Left hindlimb (tissue), 1 donor: ENCODE measurements around the gene DPP6.
"Not testable (repeated sequence)": the region's sequence is repeated elsewhere in the genome, so short reads cannot be mapped to it uniquely, and the experiment has no call there.

Experiments used
- DNase-seq: peaks from one replicate; pipeline ENCODE4 v3.0.0-alpha.2; 2018

DPP6 gene

DNA sequence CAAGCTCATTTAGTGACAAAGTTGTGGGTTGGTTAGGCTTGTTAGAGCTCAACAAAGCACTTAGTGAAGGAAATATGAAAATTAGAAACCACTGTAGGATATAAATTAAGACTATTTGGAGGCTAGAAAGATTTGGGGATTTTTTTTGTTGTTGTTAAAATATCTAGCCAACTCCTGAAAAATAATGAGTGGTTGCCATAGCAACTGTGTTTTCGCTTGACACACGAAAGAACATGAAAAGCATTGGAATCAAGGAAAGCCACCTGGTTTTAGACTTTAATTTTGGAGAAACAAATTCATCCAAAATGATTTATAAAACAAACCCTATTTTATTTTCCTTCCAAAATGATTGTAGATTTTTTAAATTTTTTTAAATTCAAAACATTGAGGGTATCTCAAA, 26.3 kb downstream of the DPP6 start:
- DNase-seq, result not testable (repeated sequence)

DNA sequence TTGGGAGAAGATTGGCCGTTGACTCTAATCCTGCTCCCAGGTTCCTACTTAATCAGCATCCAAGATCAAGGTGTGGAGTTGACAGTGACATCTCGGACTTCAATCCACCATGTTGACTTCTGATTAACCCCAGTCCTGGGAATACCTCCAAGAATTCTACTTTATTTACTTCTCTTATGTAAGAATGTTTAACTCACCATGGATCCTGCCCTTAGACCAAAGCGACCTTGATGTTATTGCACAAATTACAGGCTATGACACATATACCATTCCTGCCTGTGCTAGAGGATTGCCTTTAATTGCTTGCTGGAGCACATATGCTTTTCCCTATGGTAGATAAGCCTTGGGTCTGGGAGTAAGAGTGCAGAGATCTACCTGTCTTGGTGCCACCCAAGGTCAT, 28.1 kb downstream of the DPP6 start:
- not testable (repeated sequence) for DNase-seq

DNA sequence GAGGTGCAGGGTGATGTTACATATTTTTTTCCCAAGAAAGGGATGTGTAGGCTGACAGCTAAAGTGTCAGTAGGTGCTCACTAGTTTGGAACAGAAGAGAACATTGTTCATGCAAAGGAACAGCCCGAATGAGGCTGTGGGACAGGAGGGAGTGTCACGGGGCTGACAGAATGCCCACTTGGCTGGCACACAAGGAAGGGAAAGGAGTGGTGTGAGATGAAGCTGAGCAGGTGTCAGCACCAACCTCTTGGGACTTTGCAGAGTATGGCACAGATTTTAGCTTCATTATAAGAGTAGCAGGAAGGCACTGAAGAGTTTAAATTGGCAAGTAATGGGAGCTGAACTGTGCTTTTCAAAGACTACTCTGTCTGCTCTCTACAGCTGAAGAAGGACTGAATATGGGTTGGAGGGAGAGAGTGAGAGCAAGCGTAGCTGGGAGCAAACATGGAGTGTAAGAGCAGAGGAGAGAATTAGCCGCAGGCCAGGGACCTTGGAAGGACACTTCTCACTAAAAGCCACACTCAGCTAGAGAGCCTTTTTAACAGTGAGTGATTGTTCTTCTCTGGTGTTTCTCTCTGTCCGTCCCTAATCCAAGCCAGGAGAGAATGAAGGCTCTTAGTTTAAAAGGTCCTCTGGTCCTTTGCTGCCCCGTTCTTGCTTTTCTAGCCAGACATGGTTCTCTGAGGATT, 35.0 kb downstream of the DPP6 start:
- DNase-seq, result not testable (repeated sequence)

DNA sequence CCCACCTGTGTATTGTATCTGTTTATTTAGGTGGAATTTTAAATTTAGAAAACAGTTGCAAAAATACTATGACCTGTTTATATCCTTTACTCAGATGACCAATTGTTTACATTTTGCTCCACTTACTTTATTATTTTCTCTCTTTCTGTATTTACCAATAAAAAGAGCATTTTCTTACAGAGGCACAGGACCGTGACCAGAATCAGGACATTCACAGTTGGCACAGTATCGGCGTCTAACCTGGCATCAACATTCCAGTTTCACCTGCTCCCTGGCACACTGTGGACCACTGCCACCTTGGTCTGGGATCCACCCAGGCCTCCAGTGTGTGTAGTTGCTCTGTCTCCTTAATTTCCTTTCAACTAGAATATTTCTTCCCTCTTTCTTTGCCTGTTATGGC, 39.9 kb downstream of the DPP6 start:
- not testable (repeated sequence) for DNase-seq

DNA sequence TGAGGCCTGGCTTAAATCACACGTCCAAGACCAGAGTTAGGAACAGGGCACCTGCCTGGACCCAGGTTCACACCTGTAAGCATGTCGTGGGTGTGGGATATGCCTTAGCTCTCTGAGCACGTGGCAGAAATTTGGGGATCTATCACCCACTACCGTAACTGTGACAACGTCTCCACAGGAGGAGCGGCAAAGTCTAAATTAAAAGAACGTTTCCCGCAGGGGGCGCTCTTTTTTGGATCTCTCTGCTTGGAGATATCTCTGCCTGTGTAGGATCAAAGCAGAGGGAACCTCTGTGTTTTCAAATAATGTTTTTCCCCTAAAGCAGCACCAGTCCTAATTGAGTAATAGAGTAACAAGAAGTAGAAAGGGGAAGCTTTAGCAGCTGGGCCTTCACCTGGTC, 43.0 kb downstream of the DPP6 start:
- DNase-seq, result not testable (repeated sequence)

DNA sequence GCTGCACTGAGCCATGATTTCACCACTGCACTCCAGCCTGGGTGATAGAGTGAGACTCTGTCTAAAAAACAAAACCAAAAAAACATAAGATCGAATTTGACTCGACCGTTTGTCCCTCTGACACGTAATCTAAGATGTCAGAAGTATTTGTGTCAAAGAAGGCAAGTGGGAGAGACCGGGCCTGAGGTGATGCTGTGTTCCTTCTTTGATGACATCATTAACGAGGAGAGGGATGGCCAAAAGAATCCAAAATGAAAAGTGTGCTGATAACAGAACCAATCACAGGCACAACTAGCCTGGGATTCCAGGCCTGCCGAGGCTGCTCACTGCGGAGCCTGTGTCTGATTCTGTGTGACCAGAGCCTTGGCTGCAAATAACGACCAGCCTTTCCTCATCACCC, 52.9 kb downstream of the DPP6 start:
- DNase-seq, result not testable (repeated sequence)

DNA sequence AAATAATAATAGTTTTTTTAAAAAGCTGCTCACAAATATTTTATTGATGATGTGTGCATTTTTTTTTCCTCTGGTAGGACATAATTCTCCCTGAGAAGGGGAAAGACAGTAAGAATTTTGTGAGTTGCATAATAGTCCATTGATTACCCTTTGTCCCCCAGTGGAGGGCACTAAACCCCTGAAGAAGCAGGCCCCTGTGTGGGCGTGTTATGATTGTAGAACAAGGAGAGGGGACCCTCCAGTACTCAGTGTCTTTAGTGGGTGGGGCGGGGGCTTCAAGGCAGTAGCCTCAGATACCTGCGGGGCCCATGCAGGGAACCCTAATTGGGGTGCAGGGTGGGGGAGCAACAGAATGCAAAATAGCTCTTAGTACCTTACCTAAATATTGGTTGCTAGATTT, 57.4 kb downstream of the DPP6 start:
- DNase-seq, result not testable (repeated sequence)

DNA sequence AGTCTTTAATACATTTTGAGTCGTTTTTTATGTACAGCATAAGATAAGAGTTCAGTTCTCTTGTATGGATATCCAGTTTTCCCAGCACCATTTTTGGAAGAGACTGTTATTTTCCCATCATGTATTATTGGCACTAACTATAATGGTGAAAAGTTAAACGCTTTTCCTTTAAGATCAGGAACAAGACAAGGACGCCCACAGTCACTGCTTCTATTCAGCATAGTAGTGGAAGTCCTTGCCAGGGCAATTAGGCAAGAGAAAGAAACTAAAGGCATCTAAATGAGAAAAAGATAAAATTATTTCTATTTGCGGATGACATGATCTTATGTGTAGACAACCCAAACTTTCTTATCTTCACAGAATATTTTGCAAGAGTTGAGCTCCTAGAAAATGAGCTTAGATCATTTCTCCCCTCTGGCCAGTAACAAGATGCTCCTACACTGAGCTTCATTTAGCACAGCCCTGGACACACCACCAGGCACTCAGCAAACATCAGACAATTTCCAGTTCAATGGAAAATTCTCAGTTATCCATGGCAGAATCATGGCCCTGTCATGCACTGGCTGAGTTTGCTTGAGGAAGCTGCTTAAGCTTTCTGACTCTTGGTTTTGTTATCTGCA, 61.6 kb downstream of the DPP6 start:
- not testable (repeated sequence) for DNase-seq

DNA sequence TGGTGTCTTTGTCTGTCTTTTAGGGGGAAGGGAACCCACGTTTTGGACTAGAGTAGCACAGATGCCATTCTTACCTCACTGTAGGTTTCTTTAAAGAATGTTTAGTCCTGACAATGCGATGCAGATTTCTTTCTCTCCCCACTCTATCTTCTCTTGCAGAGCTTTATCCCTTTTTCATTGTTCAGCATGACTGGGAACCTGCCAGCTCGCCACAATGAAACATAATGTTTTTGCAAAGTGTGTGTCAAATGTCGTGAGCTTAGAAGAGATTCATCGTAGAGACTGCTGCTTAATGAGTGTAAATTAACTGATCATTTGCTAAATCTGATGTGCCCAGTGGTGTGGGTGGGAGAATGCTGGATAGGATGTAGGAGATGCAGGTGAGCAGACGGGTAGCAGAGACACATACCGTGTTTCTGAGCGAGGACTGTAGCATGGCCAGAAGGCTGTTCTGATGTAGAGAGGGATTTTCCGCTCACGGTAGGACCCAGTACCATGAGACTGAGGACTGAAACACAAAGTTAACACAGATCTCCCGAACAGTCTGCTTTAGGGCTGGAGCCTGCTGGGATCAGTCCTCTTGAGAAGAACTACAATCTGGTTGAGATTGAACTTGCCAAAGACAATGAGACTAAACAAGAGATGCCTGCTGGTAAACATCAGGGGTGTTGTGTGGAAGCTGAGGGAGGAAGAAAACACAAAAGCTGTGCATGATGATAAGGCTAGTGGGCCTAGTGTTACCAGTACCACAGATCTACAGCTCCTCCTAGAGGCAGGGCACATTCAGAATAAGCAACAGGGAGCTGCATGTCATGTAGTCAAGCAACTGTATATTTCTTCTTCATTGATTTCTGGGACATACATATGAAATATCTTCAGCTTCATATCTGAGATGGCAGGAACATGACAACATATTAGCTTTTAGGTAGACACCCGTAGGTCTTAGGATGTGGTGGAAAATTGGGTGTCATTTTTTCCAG, 65.5 kb downstream of the DPP6 start:
- not testable (repeated sequence) for DNase-seq

DNA sequence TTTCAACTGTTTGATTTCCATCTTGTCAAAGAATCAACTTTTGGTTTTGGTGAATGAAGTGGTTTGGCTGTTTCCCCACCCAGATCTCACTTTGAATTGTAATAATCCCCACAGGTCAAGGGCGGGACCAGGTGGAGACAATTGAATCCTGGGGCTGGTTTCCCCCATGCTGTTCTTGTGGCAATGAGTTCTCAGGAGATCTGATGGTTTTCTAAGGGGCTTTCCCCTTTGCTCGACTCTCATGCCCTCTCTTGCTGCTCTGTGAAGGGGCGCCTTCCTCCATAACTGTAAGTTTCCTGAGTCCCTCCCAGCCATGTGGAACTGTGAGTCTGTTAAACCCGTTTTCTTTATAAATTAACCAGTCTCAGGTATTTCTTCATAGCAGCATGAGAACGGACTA, 68.6 kb downstream of the DPP6 start:
- not testable (repeated sequence) for DNase-seq

DNA sequence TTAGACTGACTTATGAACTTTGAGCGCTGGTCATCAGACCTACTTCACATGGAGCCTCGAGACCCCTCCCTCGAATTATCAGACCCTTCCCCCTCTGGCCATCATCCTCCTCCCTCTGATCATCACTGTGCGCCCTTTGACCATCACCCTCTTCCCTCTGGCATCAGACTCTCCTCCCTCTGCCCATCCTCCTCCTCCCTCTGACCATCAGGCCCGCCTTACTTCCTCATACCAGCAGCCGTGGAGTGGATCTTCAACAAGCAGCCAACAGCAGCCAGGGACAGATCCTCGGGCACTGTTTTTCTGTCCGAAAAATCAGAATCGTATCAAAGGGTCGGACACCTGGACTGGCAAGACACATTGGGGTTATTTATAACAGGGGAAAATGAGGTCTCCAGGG, 70.5 kb downstream of the DPP6 start:
- not testable (repeated sequence) for DNase-seq

DNA sequence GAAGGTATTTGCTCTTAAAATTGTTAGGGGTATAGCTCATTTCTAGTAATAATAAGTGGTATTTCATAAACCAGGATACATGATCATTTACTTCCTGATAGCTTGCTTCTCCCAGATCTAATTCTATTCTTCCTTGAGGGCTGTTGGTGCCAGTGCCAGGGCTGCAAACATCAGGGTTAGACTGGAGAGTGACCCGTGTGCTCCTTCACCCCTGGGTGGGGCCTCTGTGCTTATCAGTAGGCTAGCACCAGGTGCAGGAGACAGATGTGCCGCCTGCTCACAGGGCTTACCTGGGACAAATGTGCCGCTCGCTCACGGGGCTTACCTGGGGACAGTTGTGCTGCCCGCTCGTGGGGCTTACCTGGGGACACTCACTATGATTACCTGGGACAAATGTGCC, 71.2 kb downstream of the DPP6 start:
- not testable (repeated sequence) for DNase-seq

DNA sequence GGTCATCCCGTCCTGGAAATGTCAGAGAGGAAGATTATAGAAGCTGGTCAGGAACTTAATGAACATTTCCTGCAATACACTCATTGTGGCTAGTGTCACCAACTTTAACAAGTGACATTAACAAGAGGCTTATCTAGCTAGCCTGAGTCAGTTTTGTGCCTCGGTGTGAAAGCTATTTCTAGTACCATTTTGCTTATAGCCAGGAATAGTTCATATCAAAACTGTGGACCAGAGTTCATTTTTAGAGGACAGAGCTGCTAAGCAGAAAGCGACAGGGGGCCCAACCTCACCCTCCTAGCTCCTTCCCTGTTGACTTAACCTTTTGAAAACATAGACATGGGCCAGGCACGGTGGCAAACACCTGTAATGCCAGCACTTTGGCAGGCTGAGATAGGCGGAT, 76.9 kb downstream of the DPP6 start:
- DNase-seq, result not testable (repeated sequence)

DNA sequence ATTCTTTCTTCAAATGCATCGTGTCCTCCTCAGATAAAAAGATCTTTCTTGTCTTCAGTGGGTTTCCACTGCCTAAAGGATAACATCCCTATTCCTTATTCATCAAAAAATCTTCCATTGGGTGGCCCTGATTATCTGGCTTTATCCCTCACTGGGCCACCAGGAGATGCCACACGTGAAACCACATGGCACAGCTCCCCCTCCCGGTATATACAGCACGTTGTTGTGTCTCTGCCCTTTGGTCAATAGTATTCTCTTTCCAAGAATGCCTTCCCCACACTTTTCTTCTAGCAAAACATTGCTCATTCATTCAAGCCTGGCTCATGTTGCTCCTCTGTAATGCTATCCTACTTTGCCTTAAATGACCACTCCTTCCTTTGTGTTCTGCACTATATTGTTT, 80.4 kb downstream of the DPP6 start:
- DNase-seq, result not testable (repeated sequence)

DNA sequence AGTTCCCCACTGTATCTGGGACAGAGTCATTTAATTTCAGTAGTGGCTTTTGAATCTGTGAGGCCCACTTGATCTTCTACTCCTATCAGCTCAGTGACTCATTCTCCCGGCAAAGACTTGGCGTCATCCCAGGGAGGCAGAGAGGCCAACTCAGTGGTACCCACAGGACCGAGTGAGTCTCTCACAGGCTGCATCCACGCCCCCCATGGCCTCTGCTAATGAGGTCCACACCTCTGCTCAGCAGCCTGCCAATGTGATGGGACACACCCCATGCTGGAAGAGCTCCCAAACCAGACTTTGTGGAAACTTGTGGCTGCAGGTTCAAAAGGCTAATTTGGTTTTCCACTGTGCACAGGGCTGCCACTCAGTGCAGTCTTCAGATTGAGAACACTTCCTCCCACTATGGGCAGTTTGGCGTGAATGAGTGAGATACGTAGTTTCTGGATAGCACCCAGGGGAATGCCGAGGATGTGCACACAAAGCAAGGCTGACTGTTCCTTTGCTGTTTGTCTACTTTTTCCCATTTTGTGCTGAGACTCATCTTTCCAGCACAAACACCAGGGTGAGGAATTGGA, 81.6 kb downstream of the DPP6 start:
- DNase-seq, result not testable (repeated sequence)

DNA sequence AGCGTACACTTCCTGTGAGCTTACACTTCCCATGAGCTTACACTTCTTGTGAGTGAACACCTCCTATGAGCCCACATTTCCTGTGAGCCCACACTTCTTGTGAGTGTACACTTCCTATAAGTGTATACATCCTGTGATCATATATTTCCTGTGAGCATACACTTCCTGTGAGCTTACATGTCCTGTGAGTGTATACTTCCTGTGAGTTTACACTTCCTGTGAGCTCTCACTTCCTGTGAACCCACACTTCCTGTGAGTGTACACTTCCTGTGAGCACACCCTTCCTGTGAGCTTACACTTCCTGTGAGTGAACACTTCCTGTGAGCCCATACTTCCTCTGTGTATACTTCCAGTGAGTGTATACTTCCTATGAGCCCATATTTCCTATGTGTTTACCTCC, 82.5 kb downstream of the DPP6 start:
- DNase-seq, result not testable (repeated sequence)

DNA sequence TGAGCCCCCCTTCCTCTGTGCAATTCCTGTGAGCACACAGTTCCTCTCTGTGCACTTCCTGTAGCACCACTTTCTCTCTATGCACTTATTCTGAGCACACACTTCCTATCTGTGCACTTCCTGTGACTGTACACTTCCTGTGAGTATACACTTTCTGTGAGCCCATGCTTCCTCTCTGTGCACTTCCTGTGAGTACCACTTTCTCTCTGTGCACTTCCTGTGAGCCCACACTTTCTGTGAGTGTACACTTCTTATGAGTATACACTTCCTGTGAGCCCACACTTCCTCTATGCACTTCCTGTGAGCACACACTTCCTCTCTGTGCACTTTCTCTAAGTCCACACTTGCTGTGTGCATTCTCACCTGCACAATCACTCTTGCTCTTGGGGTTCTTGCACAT, 83.4 kb downstream of the DPP6 start:
- DNase-seq, result not testable (repeated sequence)

DNA sequence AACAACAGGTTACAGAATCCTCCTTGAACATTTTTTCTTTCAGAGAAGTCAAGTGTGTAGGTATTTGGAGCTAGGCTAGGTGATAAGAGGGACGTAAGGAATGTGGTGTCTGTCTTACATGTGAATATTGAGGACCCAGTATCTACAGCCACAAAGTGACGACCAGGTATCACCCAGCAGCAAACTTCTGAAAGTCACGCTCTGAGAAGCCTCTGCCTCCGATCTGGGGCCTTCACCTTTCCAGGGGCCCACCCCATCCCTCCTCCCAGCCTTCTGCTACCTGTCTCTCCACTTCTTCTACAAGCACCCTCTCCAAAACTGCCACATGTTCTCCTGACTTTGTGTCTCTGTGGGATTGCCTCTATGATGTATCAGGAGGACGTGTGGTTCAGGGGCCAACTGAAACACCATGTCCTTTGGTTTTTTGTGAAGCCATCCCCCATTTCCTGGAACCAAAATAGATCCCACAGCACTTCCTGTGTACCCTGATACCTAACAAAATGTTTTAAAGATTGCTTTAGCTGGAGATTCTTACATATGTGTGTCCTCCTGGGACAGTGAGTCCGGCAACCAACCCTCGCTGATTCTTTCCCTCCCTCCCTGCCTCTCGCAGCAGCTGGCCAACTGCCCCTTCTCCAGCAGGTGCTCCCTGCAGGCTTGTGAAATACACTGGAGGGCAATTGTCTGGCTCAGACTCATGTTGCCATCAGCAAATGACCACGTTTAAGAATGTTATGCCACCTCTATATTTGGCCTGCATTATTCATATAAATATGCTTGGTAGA, 93.9 kb downstream of the DPP6 start:
- DNase-seq, result not testable (repeated sequence)

DNA sequence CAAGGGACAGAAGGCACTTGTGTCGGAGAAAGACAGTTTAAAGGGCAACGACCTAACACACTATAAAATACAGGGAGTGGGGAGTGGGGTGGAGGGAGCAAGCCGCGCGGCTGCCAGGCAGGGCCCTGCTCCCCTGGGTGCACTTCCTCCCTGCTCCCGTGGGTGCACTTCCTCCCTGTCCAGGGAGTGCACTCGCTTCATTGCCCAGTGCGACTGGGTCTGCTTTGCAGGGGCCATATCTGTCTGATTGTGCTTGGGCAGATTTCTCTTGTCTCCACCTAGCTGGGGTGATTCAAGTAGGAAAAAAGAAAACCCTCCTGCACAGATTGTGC, 94.5 kb downstream of the DPP6 start:
- not testable (repeated sequence) for DNase-seq

DNA sequence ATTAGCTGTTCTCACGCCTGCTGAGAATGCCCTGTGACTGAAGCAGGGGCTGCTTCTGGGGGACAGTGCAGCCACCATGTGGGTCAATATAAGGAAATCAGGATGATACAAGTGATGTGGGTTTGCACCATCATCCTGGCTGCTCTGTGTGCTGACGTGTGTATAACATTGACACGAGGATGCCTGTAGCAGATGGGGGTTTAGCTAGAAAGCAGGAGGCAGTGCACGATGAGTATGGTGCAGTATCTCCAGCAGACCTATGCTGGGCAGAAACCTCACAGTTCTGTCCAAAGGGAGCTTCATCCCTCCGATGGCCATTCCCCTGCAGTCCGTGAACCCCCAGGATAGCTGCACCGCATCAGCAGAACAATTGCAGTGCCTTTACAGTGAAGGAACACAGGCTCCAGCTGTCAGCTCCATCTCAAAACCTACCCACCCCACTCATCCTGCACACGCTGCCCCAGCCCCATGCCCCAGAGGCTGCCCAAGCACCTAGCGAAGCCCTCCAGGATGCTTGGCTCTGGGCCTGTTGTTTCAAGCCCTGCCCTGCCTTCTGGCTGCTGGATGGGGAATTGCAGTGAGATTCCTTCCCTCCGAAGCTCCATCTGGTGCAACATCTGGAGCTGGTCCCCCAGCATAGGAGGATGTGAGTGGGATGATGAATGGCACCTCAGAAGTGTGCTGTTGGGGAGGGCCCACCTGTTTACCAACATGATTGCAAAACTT, 96.8 kb downstream of the DPP6 start:
- not testable (repeated sequence) for DNase-seq

DNA sequence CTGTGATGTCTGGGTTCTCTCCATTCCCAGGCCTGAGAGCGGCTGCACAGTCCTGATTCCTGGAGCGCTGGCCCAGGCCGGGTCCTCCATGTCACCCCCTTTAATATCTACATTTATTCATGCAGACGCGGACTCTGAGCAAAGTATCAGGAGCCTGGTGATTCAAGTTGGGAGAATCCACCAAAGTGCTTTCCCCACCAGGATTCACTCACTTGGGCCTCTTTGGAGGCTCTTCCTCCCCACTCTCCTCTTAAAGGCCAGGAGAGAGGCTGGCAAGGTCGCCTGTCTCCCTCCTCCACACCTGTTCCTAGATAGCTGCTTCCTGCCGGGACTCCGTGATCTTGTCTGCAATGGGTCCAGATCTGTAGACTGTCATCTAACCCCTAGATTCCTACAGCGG, 98.5 kb downstream of the DPP6 start:
- not testable (repeated sequence) for DNase-seq

DNA sequence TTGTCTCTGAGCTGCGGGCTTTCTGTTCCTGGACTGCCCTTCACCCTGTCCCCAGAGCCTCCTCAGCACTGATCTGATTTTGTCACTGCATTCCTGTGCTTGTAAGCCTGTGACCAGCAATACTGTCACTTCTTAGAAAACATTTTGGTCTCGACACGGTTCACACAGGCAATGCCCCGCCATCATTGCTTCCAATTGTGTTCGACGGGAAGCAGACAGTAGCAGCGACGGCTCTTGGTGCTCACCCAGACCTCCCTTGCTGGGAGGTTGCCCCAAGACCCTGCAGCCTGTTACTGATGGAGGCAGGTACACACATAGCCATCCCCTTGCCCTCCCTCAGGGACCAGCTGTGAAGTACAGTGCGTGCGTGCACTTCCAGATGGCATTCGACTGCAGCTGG, 99.1 kb downstream of the DPP6 start:
- not testable (repeated sequence) for DNase-seq
